HG02981 (cell line): Measurements from ENCODE around the gene THAP4.
"Not testable (repeated sequence)": the region's sequence is repeated elsewhere in the genome, so short reads cannot be mapped to it uniquely, and the experiment has no call there.

Experiments used
- ATAC-seq: cut with Tn5 transposase; IDR thresholded peaks from one replicate; pipeline ENCODE4 v1.9.1; 2021; ENCODE audit warnings: mild to moderate bottlenecking, moderate library complexity; ENCODE audit not compliant: unreplicated experiment

THAP4 gene

DNA sequence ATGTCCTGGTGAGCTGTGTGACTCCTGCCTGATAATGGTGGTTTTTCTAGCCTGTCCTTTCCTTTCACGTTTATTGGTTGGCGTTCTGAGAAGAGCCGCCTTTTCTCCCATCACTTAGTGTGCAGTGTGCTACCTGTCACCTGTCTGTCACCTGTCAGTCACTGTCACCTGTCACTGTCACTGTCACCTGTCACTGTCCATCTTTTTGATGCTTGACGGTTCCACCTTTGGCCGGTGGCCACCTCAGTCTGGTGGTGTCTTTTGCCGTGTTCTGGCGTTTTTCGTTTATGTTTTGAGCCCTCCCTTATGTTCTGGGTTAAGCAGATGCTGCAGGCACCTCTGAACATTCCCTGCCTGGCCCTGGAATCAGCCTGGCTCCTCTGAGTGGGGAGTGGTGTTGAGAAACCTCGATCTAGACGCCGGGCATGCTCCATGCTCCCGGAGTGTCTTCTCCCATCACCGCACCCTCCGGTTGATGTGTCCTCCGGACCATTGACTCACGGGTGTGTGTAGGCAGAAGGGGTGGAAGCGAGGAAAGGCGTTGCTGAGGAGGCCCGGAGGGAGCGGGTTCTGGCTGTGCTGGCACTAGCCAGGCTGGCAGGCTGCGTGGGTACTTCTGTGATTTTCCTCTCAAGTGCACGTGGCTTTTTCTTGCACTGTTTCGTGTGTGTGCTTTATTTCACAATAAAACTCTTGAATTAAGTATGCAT, 28.9 kb upstream of the THAP4 start:
- no peak for ATAC-seq

DNA sequence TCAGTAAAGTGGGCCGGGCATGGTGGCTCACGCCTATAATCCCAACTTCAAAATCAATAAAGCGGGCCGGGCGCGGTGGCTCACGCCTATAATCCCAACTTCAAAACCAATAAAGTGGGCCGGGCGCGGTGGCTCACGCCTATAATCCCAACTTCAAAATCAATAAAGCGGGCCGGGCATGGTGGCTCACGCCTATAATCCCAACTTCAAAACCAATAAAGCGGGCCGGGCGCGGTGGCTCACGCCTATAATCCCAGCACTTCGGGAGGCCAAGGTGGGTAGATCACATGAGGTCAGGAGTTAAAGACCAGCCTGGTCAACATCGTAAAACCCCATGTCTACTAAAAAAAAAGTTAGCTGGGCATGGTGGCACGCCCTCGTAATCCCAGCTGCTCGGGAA, 25.8 kb upstream of the THAP4 start:
- ATAC-seq = not testable (repeated sequence)

DNA sequence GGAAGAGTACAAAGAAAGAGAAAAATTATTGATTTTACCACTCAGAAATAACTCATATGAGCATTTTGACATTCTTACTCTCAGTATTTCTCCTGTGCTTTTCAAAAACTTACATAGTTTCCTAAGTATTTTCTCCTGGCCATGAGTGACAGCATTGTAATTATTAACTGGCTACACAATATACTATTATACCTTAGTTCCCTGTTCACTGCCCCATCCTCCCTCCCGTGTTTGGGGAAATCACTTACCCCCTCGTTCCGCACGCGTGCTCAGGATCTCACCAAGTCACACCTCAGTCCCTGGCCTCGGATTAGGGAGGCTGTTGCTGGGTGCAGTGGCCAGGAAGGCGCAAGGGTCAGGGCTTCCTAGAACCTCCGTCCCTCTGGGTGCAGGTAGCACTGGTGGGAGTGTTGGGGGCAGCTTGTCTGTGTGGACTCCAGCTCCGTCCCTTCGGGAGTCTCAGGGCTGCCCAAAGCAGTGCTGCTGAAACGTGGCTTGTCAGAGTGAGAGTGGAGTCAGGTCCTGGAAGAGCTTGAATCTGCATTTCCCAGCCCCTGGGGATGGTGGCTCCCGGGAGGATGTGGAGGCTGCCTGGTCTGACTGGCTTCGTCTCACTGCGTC, 23.7 kb upstream of the THAP4 start:
- no peak for ATAC-seq

DNA sequence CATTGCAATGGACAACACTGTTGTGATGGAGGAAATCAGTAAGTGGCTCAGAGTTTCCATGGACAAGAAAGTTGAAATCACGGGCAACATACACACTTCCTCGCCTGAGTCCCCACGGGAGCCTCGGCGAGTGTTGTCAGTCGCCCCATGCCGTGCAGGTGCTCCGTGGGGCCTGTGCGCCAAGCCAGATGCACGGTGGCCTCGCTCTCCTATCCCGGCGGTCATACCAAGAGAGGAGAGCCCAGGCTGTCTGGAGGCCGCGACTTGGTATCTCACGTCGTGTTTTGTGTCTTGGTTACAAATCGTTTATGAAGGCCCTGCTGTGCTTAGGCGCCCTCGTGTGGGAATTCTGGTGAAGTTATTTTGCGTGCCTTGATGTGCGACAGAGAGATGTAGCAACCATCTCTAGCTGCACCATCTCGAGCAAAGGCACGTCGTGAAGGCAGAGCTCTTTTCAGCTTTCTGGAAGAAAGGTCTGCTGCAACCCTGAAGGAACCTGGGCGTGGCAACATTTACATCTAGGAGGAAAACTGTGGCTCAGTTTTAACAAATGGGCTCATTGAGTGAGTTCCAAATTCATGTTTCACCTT, 22.3 kb upstream of the THAP4 start:
- no peak for ATAC-seq

DNA sequence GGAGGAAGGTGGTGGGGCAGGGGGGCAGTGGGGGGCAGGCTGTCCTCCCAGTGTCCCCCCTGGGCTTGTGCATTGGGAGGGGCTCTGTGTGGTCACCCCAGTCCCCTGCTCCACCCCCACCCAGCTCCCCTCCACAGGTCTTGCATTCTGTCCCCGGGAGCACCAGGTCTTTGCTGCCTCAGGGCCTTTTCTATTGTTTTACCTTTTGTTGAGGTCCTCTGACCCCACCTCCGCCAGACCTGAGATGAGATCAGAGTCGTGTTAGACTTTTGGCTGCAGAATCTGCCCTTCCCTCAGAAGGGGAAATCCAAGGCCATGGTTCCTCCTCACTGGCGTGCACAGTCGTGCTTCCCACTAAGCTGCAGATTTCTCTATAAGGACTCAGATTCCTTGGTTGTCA, 21.3 kb upstream of the THAP4 start:
- no peak for ATAC-seq

DNA sequence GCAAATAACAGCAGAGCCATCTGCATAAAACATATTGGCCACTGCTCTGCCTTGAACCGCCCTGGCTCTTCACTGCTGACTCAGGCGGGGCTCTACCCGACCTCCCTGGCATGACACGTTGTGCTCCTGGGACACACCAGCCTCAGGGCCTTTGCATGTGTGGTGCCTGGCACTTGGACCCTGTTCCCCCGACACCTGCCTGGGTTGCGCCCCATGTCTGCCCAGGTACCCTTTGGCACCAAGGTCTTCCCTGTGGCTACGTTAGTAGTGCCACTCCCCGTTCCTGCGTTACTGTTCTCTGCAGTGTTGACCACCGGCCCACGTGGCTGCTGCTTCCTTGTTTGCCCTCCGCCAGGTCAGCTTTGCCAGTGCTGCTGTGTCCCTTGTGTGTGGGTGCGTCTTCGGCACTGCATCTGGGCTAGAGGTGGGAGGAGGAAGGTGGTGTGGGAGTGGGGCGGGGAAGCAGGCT, 20.9 kb upstream of the THAP4 start:
- no peak for ATAC-seq

DNA sequence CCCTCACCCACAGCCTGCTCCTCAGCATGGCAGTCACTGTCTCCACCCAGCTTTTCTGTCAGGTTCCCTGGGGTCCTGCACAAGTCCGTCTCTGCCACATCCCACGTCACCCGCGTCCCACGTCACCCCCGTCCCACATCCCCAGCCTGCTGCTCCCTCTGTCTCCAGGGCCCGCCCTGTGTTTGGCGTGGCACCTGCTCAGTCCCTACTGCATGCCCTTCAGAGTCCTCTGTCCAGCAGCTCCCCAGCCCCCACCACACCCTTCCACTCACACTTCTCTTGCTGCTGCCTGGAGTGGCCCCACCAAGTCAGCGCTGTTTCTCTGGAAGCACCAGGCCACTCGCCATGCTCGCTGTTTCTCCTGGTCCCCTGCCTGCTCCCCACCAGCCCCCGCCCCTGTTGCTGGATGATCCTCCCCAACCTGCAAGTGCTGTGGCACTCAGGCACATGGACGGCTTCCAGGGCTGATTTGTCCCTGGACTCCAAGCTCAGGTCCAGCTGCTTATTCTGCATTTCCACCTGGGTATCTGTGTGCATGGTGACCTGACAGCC, 19.3 kb upstream of the THAP4 start:
- no peak for ATAC-seq

DNA sequence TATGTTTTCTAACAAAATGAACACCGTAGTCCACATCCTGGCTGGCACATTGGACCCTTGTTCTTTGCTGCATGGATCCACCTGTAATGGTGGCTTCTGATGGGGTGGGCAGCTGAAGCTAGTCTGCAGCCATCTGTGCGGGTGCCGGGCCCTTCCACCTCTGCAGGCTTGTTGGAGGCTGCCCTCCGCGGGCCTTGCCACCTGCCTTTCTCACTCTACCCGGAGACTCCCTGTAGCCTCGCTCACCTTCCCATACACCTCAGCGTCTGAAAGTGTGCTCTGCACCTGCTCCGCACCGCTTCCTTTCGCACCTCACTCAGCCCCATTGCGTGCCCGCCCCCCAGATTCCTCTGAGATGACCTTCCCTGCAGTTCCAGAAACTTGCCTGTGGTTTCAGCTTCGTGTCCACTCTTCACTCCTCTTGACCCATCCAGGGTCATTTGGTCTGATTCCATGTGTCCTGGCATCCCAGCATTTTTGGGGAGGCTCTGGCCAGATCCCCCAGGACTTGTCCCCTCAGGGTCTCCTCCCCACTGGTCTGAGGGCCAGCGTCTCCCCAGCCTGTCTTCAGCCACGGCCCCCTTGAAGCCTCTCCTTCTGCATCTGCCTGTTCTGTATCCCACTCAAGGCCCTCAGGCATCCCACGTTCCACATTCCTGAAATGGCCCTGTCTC, 18.7 kb upstream of the THAP4 start:
- no peak for ATAC-seq

DNA sequence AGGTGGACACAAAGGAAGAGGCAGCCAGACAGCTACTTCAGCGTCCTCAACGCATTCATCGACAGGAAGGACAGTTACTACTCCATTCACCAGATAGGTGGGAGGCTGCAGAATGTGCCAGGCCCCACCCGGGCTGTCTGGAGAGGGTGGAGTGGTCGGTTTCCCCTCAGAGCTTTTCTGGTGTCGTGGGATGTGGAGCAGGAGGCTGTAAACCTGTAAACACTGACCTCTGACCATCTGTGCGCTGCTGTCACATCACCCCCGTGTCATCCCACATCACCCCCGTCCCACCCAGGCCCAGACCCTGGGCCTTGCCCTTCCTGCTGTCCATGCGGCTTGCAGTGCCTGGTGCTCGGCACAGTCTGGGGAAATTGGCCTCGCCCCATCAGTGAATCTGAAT, 17.6 kb upstream of the THAP4 start:
- ATAC-seq = no peak

DNA sequence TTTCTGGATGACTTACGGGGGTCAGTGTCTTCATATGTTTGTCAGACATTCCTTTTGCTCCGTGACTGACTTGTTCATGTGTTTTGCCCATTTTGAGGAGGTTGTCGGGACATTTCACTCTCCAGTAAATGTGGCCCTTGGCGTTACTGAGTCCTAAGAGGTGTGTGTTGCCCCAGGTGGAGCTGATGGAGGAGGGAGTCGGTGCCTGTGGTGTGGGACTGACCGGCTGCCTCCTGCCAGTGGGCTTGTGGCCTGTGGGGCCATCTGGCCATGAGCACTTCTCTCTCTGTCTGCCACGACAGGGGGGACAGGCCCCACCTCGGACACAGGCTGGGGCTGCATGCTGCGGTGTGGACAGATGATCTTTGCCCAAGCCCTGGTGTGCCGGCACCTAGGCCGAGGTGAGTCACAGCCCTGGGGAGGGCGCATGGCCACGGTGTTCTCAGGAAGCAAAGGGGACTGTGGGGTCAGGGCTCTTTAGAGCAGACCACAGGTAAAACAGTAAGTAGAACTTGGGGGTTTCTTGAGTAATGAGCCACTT, 16.3 kb upstream of the THAP4 start:
- ATAC-seq = no peak

DNA sequence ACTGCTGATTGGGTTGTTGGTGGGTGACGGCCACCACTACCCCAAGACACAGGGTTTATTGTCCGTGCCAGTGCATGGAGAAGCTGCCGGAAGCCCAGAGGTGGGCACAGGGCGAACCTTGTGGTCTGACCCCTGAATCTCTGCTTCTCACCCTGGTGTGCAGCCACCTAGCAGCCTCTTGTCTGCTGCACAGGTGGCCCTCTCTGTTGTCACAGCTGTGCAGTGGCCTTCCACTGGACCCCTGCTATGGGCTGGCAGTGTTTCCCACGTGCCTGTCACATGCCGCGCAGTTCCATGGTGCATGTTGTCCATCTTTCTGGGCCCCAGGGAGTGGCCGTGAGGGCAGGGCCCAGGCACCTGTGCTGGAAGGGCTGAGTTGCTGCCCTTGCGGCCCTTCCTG, 15.8 kb upstream of the THAP4 start:
- no peak for ATAC-seq

DNA sequence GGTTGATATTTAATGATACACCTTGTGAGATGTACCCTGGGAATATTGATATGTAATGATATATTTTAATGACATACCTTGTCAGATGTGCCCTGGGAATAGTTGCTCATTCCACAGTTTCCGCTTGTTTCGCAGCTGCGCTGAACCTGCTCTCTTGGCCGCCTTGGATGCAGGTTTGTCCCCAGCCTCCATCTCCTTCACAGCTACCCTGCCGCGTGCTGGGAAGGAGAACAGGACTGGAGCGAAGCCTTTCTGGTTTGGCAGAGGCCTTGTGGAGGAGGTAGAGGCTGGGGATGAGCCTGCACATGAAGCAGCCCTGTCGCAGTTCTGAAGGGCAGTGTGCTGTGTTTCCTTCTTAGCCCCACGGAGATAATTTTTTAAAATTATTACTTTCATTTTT, 15.2 kb upstream of the THAP4 start:
- ATAC-seq = no peak

DNA sequence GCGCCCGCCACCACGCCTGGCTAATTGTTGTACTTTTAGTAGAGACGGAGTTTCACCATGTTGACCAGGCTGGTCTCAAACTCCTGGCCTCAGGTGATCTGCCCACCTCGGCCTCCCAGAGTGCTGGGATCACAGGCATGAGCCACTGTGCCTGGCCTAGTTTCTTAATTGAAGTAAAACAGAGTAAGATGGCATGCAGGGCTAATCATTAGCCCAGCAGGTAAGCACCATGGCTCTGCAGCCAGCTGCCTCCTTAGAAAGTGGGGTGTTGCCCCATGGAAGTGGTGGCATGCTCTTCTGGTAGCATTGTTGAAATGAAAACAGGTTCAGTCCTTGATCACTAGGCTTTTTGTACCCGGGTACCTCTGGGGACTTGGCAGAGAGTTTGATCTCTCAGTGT, 13.0 kb upstream of the THAP4 start:
- no peak for ATAC-seq

DNA sequence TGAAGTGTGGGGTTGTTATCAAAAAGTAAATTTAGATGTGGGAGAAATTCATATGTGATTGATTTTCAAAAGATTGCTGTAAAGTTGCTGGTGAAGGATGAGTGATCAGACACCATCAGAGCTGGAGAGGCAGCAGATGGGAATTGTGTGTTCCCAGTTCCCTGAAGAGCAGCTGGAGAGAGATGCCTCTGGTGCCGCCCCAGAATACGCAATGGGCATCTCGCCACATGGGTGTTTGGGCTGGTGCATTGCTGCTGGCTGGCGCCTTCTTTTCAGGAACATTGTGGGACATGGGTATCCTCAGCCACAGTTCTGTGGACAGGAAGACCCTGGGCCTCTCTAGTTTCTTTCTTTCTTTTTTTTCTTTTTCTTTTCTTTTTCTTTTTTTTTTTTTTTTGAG, 12.4 kb upstream of the THAP4 start:
- ATAC-seq = no peak

DNA sequence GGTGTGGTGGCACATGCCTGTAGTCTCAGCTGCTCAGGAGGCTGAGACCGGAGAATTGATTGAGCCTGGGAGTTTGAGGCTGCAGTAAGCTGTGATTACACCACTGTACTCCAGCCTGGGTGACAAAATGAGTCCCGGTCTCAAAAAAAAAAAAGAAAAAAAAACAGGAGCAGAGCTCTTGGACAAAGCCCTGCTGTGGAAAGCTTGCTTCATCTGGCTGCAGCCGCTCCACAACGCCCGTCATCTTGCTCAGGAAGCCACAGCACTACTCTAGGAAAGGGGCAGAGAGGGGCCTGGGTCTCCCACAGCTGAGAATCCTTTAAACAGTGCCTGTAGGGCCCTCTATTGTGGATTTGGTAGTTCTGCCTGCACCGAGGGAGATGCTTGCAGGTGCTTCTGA, 11.5 kb upstream of the THAP4 start:
- ATAC-seq = no peak

DNA sequence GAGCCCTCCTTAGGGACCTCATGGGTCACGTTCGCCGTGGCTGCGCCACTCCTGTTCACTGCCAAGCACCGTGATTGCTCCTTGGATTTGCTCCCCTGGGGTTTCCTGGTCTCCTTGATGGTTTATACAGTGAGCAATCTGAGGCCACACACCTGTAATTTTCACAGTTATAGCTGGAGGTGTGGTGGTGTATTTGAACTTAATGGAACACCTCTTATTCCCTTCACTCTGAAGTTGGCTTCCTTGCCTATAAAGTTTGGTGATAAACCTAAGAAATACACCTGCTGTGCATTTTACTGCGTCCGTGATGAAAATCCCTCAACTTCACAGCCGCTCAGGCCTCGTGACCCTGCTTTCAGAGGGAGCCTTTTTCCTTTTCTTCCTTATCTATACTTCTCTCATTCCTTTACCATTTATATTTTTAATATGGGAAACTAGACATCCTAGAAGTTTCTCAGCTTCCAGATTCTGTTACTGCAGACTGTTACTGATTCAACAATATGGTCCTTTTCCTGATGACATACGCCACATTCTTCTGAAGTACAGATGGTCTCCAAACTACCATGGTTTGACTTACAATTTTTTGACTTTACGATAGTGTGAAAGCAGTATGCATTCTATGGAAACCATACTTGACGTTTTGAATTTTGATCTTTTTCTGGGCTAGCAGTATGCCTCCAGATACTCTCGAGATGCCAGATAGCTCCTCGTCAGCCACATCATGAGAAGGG, 9.1 kb upstream of the THAP4 start:
- ATAC-seq = no peak

DNA sequence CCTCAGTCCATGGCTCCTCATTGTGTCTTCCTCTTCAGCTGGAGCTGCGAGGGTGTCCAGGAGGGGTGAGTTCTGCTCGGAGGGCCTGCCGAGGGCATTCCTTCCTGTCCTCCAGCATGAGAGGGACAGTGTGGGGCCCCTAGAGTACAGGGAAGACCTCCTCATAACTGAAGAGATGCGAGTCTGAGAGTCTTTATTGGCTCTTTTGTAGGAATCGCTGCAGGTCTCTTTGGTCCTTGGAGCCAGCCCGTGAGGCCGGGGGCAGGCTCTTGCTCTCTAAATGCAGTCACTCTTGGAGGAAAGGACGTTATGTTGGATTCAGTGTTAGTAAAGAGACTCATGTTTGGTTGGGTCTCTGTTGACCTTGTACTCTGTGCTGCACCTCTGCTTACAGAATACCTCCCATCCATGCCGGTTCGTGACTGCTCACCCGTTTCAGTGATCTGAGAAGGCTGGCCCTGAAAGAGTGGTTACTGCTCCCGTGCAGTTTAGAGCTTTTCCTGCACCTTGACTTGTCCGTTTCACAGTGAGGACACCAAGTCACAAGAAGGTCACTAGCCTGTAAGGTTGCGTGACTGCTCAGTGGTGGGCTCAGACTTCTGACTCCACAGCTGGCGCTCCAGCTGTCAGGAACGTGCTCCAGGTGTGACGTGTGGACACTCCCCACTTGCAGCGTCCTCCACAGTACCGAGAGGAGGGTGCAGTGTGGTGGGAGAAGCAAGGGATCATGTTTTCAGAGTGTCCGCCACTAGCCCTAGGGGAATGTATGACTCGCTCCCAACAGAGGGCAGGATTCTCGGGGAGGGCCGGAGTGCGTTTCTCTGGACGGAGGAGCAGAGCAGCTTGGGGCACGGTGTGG, 8.3 kb upstream of the THAP4 start:
- no peak for ATAC-seq

DNA sequence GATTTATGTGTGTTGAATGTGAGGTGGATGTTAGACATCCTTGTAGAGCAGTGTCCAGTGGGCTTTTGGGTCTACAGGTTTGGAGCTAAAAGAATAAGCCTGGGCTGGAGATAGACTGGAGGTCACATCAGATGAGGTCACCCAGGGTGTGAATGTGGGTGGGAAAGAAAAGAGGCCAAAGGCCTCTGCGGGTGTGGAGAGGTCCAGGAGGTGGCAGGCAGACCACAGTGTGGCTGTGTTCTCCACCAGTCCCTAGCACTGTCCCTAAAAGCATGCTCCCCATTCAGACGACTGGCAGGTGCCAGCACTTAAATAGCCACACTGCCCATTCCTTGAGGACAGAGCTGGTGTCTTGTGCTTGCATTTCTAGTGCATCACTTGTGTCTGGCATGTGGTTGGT, 4.7 kb upstream of the THAP4 start:
- ATAC-seq = no peak

DNA sequence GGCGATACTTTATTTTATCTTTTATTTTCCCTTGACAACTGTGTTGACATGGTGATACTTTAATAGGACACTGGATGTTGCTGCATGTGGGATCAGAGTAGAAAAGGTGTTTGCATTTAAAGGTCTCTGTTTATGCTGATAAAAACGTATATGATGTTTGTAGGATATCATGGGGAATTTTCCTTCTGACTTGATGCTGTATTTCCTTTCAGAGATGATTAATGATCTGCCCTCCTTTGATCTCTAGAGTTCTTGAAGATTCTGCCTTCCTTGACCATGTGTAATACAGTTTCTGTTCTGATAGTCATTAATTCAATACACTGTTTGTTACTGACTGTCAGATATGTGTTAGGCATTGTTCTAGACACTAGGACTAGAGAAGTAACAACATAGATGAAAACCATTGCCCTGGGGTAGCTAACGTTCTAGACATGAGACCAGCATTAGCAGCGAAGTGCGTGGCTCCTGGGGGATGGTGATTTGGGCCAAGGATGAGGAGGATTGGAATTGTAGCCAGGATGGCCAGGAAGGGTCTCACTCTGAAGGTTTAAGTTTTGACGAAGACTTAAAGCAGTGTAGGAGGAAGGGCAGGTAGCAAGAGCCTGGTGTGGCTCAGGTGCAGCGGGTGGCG, 3.3 kb upstream of the THAP4 start:
- ATAC-seq = no peak
